GM12878 (cell line): ENCODE data around the gene MAB21L4.

ENCODE experiments used
- CBFB ChIP-seq: IDR thresholded peaks from 2 replicates; pipeline ENCODE4 v1.6.1; 2016; ENCODE audit warnings: antibody characterized with exemption, low read depth
- CHD1 ChIP-seq: IDR thresholded peaks from 2 replicates; pipeline ENCODE4 v1.6.1; 2012; ENCODE audit warnings: low read depth, low read length, improper control_type of control experiment
- CHD2 ChIP-seq: IDR thresholded peaks from 2 replicates; pipeline ENCODE4 v1.6.1; 2011; ENCODE audit warnings: low read depth, low read length, improper control_type of control experiment, borderline replicate concordance
- HCFC1 ChIP-seq: fragments of 150-350 bp; IDR thresholded peaks from 2 replicates; pipeline ENCODE4 v1.6.1; 2014; ENCODE audit warnings: low read length
- HDAC6 ChIP-seq: fragments of 200-600 bp; sonication (generic); IDR thresholded peaks from one replicate; pipeline ENCODE4 v1.8.0; 2017; ENCODE audit warnings: antibody characterized with exemption; ENCODE audit not compliant: unreplicated experiment
- POLR2A ChIP-seq: IDR thresholded peaks from 2 replicates; pipeline ENCODE4 v1.6.1; 2011; ENCODE audit warnings: low read depth, mild to moderate bottlenecking, low read length
- SREBF2 ChIP-seq: IDR thresholded peaks from 2 replicates; pipeline ENCODE4 v1.6.1; 2012; ENCODE audit warnings: mild to moderate bottlenecking, low read length
- YY1 ChIP-seq: IDR thresholded peaks from 2 replicates; pipeline ENCODE4 v1.6.1; 2011; ENCODE audit warnings: low read depth, mild to moderate bottlenecking, low read length
- ZNF217 ChIP-seq: fragments of 450-650 bp; IDR thresholded peaks from 2 replicates; pipeline ENCODE4 v1.6.1; 2017; ENCODE audit warnings: antibody characterized with exemption, mild to moderate bottlenecking
- TF ChIP-seq, protein P1 (sequence below), 3 experiments: IDR thresholded peaks in 2 of 3; conservative IDR thresholded peaks in 1 of 3; 2 replicates each; pipeline ENCODE4 v1.5.1; 2011; ENCODE audit warnings: low read depth in 3 of 3, low read length in 3 of 3, mild to moderate bottlenecking in 3 of 3, control low read depth in 2 of 3, moderate library complexity in 2 of 3, inconsistent platforms in 1 of 3, mixed read lengths in 1 of 3; ENCODE audit not compliant: control insufficient read depth in 2 of 3, insufficient read depth in 1 of 3; ENCODE audit errors: extremely low read depth in 1 of 3

DNA sequence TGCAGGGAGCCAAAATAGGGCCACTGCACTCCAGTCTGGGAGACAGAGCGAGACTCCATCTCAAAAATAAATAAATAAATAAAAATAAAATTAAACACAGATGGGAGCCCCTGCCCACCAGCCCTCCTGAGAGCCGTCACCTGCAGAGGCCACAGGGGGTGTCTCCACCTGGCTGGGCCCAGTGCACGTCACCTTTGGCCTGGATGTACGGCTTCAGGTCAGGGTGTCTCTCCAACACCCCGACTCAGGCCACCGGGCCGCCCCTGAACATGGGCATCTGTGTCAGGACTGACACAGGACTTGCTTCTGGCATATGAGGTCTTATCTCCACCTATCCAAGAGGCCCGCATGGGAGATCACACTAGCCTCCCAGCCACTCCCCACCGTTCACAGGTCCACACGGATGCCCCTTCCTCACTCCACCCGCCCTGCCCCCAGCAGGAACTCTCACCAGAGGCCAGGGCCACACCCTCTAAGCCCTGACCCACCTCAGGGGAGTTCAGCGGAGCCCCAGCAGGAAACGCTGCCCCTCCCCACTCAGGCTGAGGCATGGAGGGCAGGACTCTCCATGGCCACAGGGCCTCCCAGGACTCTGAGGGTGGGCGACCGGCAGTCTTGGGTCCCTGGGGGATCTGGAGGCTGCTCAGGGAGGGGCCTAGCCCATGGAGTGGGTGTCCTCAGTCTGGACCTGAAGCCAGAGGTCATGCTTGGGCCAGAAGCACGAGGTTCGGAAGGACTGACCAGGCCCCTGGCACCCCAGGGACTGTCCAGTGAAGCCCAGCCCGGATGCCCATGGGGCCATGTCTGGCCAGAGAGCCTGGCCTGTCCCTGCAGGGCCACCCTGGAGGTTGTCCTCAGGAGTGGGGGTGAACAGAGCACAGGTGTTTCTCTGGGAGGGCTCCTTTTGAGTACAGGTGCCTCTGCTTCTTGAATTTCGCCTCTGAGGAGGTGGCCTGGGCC, 8.5 kb upstream of the MAB21L4 start:
- TF ChIP-seq, protein P1, sequence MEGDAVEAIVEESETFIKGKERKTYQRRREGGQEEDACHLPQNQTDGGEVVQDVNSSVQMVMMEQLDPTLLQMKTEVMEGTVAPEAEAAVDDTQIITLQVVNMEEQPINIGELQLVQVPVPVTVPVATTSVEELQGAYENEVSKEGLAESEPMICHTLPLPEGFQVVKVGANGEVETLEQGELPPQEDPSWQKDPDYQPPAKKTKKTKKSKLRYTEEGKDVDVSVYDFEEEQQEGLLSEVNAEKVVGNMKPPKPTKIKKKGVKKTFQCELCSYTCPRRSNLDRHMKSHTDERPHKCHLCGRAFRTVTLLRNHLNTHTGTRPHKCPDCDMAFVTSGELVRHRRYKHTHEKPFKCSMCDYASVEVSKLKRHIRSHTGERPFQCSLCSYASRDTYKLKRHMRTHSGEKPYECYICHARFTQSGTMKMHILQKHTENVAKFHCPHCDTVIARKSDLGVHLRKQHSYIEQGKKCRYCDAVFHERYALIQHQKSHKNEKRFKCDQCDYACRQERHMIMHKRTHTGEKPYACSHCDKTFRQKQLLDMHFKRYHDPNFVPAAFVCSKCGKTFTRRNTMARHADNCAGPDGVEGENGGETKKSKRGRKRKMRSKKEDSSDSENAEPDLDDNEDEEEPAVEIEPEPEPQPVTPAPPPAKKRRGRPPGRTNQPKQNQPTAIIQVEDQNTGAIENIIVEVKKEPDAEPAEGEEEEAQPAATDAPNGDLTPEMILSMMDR (IDR thresholded peaks at IDR 0.05 in 2 of 3, conservative IDR thresholded peaks at IDR 0.05 in 1 of 3; ENCODE audit: control insufficient read depth in 2 of 3, extremely low read depth in 1 of 3, insufficient read depth in 1 of 3, low read depth in 3 of 3, low read length in 3 of 3), result no peak
- no peak for TF ChIP-seq CBFB
- no peak for TF ChIP-seq CHD2
- no peak for TF ChIP-seq POLR2A
- no peak for TF ChIP-seq HCFC1
- TF ChIP-seq ZNF217, result no peak
- TF ChIP-seq HDAC6, result no peak
- TF ChIP-seq SREBF2, result no peak
- TF ChIP-seq YY1, result no peak
- TF ChIP-seq CHD1, result no peak
